ENCODE measurements around the gene PSMB4.
"Not testable (repeated sequence)": the region's sequence is repeated elsewhere in the genome, so short reads cannot be mapped to it uniquely, and the experiment has no call there.

PSMB4 gene

GRCh38 chr1:151399324-151400171 is at the start of gene PSMB4:
Gene PSMB4, plus strand, starts transcription at chr1:151399573. Its CDS starts 15 bp downstream, at chr1:151399588.
- DNase-seq = peak; percentile 86

- not testable (repeated sequence) for DNase-seq
These were observed 49.0 kb upstream of the PSMB4 start for GRCh38 chr1:151350323-151350722.

GRCh38 chr1:151352021-151352718 is 47.2 kb upstream of the PSMB4 start:
- no peak for DNase-seq

GRCh38 chr1:151356696-151357095 is 42.7 kb upstream of the PSMB4 start:
- DNase-seq = no peak

- no peak for DNase-seq
These were observed 37.5 kb upstream of the PSMB4 start for GRCh38 chr1:151361883-151362282.

- DNase-seq = no peak
These were observed 36.8 kb upstream of the PSMB4 start for GRCh38 chr1:151362308-151363155.

- DNase-seq = no peak
These were observed 34.4 kb upstream of the PSMB4 start for GRCh38 chr1:151364996-151365395.

GRCh38 chr1:151367658-151368392 is 31.5 kb upstream of the PSMB4 start:
- no peak for DNase-seq

- DNase-seq = no peak
These were observed 30.7 kb upstream of the PSMB4 start for GRCh38 chr1:151368393-151369301.

- no peak for DNase-seq
These were observed 30.1 kb upstream of the PSMB4 start for GRCh38 chr1:151369302-151369610.

- DNase-seq = no peak
These were observed 29.7 kb upstream of the PSMB4 start for GRCh38 chr1:151369621-151370048.

- DNase-seq = no peak
These were observed 29.0 kb upstream of the PSMB4 start for GRCh38 chr1:151370211-151370911.

- DNase-seq = no peak
These were observed 27.9 kb upstream of the PSMB4 start for GRCh38 chr1:151371370-151372057.

GRCh38 chr1:151372058-151372934 is 27.1 kb upstream of the PSMB4 start, which contains the start of gene SELENBP1:
Gene SELENBP1, minus strand, starts transcription at chr1:151372705. Its CDS starts 64 bp downstream, at chr1:151372641.
- DNase-seq = no peak

GRCh38 chr1:151373196-151373595 is 26.2 kb upstream of the PSMB4 start:
- DNase-seq = no peak

- DNase-seq = no peak
These were observed 22.1 kb upstream of the PSMB4 start for GRCh38 chr1:151377150-151377884.

GRCh38 chr1:151384584-151384983 is 14.8 kb upstream of the PSMB4 start:
- DNase-seq = no peak

GRCh38 chr1:151386002-151386401 is 13.4 kb upstream of the PSMB4 start:
- no peak for DNase-seq
